HG03469 (cell line): ENCODE measurements around the gene FRMPD2.
"Not testable (repeated sequence)": the region's sequence is repeated elsewhere in the genome, so short reads cannot be mapped to it uniquely, and the experiment has no call there.

Experiments used
- ATAC-seq: cut with Tn5 transposase; IDR thresholded peaks from one replicate; pipeline ENCODE4 v1.9.1; 2021; ENCODE audit warnings: mild to moderate bottlenecking, moderate library complexity, moderate number of reproducible peaks; ENCODE audit not compliant: unreplicated experiment

Gene FRMPD2

GRCh38 chr10:48154211-48155140, 120.0 kb downstream of the FRMPD2 start:
- ATAC-seq = not testable (repeated sequence)

DNA sequence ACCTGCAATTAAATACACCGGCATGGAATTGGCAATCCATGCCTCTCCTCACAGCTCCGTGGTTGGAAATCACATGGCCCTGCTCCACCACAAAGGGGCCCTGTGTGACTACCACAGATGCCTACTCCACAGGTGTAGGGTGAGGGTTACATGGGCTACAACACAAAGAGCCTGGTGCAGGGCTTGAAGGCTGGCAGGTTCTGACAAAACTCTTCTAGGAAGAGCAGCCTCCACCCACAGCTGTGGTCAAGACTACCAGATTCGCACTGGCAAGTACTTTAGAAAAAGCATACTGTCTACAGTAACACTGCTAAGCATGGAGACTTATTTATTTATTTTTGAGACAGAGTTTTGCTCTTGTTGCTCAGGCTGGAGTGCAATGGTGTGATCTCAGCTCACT, 126.9 kb downstream of the FRMPD2 start:
- ATAC-seq = not testable (repeated sequence)

DNA sequence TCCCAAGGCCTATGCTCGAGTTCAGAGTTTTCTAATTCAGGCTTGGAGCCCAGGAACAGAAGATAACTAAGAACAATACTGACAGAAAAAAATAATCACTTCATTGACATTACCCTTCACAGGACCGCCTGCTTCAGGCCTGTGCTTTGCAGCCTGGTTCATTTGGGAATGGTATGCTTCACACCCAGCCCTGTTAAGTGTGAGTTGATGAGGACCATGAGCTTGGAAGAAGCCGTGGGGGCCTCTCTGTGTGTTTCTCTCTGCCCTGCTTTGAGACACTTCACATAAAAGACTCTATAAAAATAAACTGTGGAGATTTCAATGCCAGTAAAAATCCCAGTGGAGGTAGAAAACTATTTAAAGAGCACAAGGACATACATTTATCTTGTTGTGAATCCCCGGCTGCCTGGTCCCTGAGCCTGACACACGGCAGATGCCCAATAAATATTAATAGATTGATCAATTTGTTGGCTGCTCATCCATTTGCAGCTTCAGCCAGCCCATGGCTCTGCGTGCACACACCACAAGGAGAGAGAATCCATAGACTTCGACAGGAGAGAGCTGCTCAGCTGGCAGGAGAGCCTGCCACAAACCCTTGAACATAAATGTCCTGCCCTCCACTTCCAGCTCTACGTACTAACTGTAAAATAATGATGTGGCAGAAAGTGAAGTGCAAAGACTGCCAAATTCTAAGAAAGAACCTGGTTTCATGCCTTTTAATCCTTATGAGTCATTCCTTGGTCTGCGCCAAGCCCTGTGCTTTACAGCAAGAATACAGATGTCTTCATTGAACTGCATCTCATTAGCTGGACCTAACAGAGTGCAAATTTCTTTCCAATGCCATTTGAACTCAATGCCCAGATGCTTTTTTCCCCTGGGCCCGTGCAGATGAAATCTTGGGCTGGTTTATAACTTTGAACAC, 130.5 kb downstream of the FRMPD2 start:
- ATAC-seq = not testable (repeated sequence)

DNA sequence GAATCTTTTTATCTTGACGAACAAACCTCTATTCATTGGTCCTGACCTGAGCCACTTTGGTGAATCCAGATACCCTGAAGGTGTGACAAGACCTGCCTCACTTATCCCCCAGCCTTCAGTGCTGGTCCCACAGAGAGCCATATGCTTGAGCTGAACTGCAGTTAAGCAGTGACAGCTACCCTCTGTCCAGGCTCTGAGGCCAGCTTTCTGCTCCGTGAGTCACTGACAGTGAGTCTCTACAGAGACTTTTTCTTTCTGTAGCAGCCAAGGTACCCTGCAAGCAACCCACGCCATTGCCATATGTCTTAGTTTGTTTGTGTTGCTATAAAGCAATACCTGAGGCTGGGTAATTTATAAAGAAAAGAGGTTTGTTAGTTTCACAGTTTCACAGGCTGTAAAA, 133.5 kb downstream of the FRMPD2 start:
- ATAC-seq = not testable (repeated sequence)

DNA sequence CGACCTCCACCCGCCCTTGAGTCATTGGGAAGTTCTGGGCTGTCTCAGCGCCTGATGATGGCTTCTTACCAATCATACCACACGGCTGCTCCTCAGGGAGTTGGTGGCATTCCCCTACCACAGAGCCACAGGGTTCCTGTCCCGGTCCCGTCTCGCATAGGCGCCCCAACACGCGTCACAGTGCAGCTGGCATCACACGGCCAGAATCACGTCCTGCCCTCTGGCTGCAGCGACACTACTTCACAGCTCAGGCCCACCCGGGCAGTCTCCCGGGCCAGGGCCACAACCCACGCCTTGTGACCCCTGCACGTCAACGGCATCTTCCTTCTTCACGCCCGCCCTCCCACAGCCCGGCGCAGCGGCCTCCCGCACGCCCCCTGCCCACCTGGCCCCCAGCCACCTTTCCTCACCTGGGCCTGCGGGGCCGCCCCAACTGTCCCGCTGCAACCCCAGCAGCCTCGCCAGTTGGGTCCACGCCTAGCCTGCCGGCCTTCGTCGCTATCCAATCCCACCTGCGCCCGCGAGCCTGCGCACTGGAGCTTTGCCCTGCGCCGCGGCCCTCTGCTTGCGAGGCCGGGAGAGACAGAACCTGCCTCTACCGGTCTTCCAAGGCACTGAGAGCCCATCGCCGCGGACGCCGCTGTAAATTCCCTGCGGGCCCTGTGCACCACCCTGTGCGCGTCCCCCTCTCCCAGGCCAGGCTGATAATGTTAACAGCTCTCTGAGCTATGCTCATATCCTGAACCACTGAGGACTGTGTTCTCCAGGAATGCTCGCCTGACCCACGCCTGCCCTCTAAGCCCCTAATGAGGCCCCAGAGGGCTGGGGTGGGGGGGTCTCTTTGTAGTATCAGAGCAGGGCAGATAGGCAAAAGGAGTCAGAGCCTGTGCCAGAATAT, 134.3 kb downstream of the FRMPD2 start:
- not testable (repeated sequence) for ATAC-seq

DNA sequence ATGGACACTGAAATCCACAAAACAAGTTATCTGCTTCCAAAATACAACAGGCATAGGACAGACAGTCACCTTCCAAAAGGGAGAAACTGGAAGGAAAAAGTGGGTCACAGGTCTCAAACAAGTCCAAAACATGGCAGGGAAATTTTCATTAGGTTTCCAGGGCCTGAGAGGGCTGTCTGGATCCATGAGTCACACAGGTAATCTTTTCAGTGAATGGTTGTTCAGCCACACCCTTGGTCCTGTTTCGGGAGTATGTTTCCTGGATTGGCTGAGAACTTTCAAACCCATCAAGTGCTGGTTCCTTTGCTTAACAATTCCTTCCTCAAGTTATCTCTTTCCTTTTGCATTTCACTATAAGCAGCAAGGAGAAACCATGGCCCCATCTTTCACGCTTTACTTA, 145.5 kb downstream of the FRMPD2 start:
- ATAC-seq = not testable (repeated sequence)

GRCh38 chr10:48126251-48126650, 148.2 kb downstream of the FRMPD2 start:
- ATAC-seq = not testable (repeated sequence)

GRCh38 chr10:48125631-48126030, 148.9 kb downstream of the FRMPD2 start:
- ATAC-seq = not testable (repeated sequence)

DNA sequence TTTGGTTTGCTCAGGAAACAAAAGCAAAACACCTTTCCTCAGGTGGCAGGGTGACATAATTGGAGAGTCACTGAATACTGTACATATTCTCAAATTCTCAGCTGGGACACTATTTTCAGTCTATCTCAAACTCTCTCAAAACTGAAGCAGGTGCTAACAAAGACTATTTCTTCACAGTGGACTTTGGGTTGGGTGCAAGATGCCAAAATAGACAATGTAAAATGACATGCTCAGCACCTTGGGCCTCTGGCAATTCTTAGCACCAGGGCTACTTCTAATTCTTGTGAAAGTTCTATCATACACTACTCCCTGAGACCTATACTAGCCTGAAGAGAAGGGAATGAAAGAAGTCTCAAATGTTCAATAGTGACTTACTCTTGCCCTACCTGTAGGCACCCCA, 151.9 kb downstream of the FRMPD2 start:
- ATAC-seq = not testable (repeated sequence)

DNA sequence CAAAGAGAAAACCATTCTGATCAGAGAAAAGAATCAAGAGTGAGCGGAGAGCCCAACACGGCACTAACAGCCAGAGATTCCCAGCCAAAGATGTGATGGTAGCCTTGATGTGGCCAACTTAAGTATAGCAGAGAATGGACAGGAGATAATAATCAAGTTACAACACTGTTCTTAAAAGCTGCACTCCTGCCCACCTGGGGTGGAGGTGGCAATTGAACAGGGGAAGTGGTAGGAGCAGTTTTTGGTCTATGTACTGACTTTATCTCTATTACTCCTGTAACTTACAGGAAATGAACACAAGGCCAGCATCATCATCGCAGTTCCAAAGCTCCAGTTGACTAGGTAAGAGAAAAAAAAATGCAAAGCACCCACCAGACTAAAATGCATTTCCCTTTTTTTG, 164.2 kb downstream of the FRMPD2 start:
- not testable (repeated sequence) for ATAC-seq
